Activated CD4-positive, alpha-beta T cell treated with anti-CD3 and anti-CD28 coated beads for 48 hours (primary cell): ENCODE measurements around the gene PTGER2.
A peak's percentile ranks its signal among the peaks of the same experiment; 100 is the strongest.

Experiments used
- DNase-seq: peaks from one replicate; pipeline ENCODE4 v3.0.0-alpha.2; 2020

Gene PTGER2

DNA sequence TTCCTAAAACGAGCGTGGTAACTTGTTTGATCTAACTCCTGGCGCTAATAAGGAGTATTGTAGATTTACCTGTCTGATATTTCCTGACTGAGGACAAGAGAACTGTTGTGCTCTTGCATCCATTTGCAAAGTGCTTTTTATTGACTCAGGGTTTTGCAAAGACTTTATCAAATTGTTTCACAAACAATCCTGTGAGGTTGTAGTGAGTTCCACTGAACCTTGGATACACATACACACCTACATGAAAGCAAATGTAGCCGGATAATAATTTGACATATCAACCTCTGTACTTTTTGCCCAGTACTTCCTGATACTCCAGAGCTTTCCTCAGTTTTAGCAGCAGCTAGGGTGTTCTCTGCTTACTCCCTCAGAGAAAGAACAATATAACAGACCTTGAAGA is 6.7 kb upstream of the PTGER2 start:
- DNase-seq, result no peak

DNA sequence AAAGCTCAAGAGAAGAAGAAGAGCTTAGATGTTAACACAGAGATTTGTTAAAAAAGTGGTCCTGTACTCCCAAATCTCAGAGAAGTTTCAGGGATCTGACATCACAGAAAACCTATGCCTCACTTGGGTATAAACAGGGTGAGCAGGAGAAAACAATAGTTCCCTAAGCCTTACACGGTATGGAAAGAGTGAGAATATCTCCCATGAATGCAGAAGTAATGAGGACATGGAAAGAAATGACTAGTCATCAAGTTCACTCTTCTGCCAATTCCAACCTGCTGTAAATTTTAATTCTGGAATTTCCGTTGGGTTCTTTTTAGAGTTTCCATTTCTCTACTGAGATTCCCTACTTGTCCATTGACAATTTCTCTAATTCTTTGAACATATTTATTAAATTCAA is 6.2 kb upstream of the PTGER2 start:
- DNase-seq, result no peak

GRCh38 chr14:52310541-52310940 is 3.6 kb upstream of the PTGER2 start:
- DNase-seq, result no peak

DNA sequence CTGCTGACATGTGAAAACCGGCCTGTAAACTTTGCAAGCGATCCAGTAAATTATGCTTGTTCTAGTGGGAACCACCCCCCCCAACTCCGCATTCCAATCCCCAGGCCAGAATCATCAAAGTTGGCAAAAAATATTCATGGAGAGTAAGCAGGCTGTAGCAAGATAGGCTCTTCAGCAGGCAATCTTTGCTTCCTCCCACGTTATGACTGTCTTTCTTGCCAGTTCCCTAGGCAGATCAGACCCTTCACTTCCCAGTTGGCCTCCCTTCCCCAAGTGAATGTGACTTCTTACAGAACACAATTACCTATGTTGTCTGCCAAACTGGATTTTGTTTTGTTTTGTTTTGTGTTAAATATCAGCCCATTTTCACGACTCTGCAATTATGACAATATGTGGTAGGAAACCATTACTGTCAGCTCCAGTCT is 1.2 kb upstream of the PTGER2 start:
- no peak for DNase-seq

- DNase-seq, result no peak
Observed at GRCh38 chr14:52313462-52313861, 650 bp upstream of the PTGER2 start.

- DNase-seq, result peak; percentile 56
Observed at GRCh38 chr14:52314595-52315354, 663 bp downstream of the PTGER2 start.

- peak; percentile 40 for DNase-seq
Observed at GRCh38 chr14:52315355-52315718, 1.2 kb downstream of the PTGER2 start.

- DNase-seq, result no peak
Observed at GRCh38 chr14:52318062-52318461, 4.0 kb downstream of the PTGER2 start.

DNA sequence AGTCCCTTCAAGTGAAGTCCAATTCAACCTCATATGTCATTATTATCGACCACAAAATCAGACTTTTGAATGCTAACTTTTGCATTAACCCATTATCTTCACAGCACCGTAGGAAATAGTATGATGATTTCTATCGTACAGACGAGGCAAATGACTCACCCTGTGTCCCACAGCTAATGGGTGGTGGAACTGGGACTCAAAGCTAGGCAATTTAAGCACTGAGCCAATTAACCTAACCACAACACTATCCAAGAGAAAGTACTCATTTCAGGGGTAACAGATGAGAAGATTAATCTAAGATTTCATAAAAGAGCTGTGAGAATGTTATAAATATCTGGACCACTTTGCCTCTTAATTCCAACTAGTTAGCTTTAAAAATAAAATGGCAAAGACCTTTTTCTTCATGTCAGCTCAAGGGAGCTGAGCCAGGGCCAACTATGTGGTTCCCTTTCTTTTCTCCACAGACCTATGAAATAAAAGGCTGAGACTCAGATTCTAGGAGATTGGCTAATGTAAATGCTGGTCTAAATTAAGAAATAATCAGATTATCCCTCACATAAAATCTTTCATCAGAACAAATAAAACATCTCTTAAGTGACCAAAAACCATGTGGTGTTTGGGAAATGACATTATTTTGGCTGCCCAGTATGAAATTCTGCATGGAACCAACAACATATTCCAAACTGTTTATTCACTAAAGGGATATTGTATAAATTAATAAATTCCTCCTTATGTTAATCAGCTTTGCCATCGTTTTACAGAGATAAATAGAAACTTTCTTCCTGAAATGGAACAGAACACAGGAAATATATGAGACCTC is 4.9 kb downstream of the PTGER2 start:
- DNase-seq, result no peak

DNA sequence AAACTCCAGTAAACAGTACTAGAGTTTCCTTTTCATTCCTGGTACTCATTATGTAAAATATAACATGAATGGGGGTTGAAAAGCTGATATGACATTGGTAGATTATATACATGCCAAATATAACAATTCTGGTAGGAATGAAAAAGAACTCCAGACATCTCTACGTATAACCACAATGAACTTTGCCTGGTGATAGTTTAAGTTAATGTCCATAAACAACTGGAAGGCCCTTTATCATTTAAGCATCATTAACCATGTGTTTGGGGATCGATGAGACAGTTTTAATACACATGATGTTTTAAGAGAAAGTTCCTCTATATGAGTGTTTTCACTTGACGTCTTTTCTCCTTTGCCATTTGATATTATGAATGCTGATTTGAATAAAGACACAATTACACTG is 5.8 kb downstream of the PTGER2 start:
- no peak for DNase-seq

- peak; percentile 49 for DNase-seq
Observed at GRCh38 chr14:52325126-52325525, 11.0 kb downstream of the PTGER2 start.

DNA sequence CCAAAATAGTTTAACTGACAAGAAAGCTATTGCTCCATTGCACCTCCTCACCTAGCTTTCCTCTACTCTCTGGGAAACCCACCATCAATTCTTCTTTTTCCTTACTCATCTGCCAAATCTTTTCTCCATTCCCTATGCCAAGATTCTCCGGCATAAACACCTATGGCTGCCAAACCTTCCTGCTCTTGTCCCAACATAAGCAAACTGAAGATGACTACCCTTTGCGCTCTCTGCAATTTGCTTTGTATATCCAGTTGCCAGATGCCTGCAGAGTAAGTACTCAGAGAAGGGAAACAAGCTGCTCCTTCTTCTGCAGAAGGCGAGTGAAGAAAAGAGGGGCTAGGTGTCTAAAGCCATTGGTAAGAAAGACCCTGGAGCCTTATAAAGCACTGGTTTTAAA is 11.5 kb downstream of the PTGER2 start:
- DNase-seq, result no peak

DNA sequence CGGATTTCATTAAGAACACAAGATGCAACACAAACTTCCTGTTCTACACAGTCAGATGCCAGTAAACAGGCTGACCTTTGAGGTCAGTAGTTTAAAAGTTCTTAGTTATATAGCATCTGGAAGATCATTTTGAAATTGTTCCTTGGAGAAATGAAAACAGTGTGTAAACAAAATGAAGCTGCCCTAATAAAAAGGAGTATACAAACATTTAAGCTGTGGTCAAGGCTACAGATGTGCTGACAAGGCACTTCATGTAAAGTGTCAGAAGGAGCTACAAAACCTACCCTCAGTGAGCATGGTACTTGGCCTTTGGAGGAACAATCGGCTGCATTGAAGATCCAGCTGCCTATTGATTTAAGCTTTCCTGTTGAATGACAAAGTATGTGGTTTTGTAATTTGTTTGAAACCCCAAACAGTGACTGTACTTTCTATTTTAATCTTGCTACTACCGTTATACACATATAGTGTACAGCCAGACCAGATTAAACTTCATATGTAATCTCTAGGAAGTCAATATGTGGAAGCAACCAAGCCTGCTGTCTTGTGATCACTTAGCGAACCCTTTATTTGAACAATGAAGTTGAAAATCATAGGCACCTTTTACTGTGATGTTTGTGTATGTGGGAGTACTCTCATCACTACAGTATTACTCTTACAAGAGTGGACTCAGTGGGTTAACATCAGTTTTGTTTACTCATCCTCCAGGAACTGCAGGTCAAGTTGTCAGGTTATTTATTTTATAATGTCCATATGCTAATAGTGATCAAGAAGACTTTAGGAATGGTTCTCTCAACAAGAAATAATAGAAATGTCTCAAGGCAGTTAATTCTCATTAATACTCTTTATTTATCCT is 13.5 kb downstream of the PTGER2 start:
- DNase-seq, result no peak

GRCh38 chr14:52328276-52328675 is 14.2 kb downstream of the PTGER2 start:
- no peak for DNase-seq

DNA sequence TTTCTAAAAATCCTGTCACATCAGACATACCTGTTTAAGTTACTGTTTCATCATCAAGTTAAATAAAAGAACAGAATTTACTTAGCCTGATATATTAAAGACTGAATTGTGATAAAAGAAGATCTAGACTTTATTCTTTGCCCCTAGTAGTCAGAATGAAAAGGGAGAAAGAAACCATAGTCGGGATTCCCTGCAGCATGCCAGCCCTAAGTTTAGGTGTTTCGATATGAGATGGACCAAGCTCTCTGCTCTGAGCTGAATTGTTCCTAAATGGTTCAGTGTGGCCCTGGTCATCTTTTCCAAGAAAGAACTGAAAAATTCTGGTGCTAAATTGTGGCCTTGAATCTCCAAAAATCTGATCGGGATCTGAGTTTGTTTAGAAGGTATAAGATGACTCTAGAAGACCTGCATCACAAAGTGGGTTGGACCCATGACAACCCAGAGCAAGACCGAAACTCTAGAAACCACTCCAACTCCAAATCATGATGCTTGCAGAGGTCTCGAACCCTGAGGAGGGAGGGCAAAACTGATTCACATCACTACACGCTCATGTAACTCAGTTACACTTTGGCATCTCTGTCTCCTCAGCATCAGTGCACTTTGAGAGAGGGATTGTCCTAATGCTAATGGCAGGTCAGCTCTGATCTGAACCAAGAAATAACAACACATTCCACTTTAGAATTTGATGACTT is 15.7 kb downstream of the PTGER2 start:
- peak; percentile 43 for DNase-seq

DNA sequence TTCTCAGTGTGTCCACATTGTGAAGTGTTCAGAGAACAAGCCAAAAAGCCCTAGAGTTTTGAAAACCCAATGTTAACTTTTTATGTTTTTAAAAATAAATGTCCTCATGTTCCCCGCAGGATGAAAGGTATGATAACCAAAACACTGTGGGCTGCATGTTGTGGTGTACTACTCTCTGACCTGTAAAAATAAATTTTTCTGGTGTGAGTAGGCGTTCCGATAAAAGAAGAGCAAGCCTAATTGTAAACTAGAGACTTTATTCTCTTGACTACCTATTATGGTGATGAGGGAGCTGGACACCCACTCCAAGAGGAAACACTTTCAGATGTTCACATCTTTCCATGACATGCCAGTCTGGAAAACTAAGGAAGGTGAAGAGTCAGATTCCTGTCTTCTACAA is 18.2 kb downstream of the PTGER2 start:
- no peak for DNase-seq

- no peak for DNase-seq
Observed at GRCh38 chr14:52333108-52333507, 19.0 kb downstream of the PTGER2 start.

GRCh38 chr14:52333823-52334657 is 19.9 kb downstream of the PTGER2 start:
- no peak for DNase-seq

GRCh38 chr14:52336241-52336640 is 22.1 kb downstream of the PTGER2 start:
- no peak for DNase-seq

GRCh38 chr14:52338051-52338681 is 24.1 kb downstream of the PTGER2 start:
- no peak for DNase-seq

DNA sequence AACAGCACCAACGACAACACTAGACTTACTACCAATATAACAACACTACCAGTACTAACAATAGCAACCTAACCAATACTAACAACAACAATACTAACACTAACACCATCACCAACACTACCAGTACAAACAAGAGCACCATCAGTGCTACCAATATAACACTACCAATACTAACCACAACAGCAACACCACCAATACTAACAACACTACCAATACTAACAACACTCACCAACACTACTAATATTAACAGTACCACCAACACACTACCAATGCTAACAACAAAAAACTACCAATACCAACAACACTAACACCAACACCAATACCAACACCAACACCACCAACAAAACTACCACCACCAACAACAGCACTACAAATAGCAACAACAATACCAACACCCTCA is 25.1 kb downstream of the PTGER2 start:
- no peak for DNase-seq
